ENCODE data around the gene CABP4.
A peak's percentile ranks its signal among the peaks of the same experiment; 100 is the strongest.

Gene CABP4

DNA sequence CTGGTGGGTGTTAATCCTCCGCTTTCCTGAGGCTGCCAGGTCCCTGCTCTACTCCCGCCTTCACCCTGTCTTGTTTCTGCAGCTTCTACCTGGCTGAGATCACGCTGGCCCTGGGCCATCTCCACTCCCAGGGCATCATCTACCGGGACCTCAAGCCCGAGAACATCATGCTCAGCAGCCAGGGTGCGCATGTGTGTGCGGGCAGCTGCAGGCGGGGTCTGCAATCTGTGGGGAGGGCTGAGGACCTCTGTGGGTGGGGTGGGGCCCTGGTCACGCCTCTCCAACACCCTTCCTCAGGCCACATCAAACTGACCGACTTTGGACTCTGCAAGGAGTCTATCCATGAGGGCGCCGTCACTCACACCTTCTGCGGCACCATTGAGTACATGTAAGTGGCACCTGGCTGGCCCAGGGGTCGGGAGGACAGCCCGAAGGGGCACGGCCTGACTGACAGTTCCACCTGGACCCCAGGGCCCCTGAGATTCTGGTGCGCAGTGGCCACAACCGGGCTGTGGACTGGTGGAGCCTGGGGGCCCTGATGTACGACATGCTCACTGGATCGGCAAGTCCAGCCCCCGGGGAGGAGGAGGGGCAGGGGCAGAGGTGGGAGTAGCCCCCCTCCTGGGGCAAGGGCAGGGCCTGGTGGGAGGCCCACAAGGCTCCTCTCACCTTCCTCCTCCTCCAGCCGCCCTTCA is 22.4 kb upstream of the CABP4 start:
- H3K27ac ChIP-seq (ENCODE audit: low read length): no peak overlapping the region
- H3K9ac ChIP-seq (ENCODE audit: low read length): no peak overlapping the region
- peaks cover 22% of the 10 kb centered on the region for H3K36me3 ChIP-seq (ENCODE audit: control insufficient read depth, low read depth, low read length)

DNA sequence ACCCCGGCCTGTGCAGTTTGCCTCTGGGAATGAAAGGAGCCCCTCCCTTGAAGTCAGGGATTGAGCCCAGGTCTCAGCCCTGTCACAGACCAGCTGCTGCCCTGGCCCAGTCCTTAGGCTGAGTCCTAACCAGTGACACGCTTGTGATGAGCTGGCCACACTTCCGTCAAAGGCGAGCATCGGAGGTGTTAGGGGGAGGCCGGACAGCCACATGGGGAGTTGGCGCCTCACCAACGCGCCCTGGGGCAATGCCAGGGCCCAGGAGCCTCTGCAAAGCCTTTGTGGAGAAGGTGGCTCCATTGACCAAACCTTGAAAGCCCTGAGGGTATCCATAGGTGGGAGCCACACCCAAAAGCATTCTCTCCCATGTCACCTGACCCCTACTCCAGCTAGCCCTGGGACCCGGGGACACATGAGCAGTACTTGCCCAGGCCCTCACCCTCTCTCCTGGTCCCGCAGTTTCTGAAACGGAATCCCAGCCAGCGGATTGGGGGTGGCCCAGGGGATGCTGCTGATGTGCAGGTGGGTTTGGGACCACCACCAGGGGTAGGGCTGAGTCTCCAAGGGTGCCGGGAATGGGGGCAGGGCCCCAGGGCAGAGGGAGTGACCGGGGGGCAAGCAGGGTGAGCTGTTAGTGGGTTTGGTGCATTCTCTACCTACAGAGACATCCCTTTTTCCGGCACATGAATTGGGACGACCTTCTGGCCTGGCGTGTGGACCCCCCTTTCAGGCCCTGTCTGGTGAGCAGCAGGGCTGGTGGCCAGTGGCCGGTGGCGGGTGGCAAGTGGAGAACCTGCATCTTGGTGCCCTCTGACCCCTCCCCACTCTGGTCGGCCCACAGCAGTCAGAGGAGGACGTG is 21.4 kb upstream of the CABP4 start:
- Histone ChIP-seq H3K4me3 (ENCODE audit: low read length) (no peak overlapping the region), H3K27me3 (ENCODE audit: control insufficient read depth, insufficient read depth, low read length) (no peaks in the 10 kb centered on the region), H3K9me3 (ENCODE audit: control insufficient read depth, low read depth, low read length) (no peaks in the 10 kb centered on the region), H3K36me3 (ENCODE audit: control insufficient read depth, low read depth, low read length) (peaks cover 24% of the 10 kb centered on the region), H3K4me1 (ENCODE audit: control insufficient read depth, low read depth, low read length) (no peaks in the 10 kb centered on the region), H3K27ac (ENCODE audit: low read length) (no peak overlapping the region), H3K9ac (ENCODE audit: low read length) (no peak overlapping the region)

More for the DNA sequence above, 22.4 kb upstream of the CABP4 start:
- H3K4me1 ChIP-seq (ENCODE audit: control insufficient read depth, low read depth, low read length): no peaks in the 10 kb centered on the region
- H3K9me3 ChIP-seq (ENCODE audit: control insufficient read depth, low read depth, low read length): no peaks in the 10 kb centered on the region
- no peaks in the 10 kb centered on the region for H3K27me3 ChIP-seq (ENCODE audit: control insufficient read depth, insufficient read depth, low read length)
- H3K4me3 ChIP-seq (ENCODE audit: low read length): no peak overlapping the region

DNA sequence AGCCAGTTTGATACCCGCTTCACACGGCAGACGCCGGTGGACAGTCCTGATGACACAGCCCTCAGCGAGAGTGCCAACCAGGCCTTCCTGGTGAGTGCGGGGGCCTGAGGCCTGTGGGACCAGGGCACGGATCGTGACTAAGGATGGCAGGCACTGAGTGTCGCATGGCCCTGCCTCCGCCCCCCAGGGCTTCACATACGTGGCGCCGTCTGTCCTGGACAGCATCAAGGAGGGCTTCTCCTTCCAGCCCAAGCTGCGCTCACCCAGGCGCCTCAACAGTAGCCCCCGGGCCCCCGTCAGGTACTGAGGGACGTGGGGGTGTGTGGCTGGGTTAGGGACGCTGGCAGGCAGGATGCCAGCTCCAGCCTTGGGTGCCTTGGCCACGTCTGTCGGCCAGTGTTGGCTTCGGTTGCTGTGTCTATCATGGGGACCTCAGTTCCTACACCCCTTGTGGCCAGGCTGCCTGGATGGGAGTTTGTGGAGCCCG is 20.7 kb upstream of the CABP4 start:
- Histone ChIP-seq H3K4me1 (ENCODE audit: control insufficient read depth, low read depth, low read length) (no peaks in the 10 kb centered on the region), H3K27ac (ENCODE audit: low read length) (no peak overlapping the region), H3K27me3 (ENCODE audit: control insufficient read depth, insufficient read depth, low read length) (no peaks in the 10 kb centered on the region), H3K9ac (ENCODE audit: low read length) (no peak overlapping the region), H3K9me3 (ENCODE audit: control insufficient read depth, low read depth, low read length) (no peaks in the 10 kb centered on the region), H3K4me3 (ENCODE audit: low read length) (no peak overlapping the region), H3K36me3 (ENCODE audit: control insufficient read depth, low read depth, low read length) (peaks cover 24% of the 10 kb centered on the region)

DNA sequence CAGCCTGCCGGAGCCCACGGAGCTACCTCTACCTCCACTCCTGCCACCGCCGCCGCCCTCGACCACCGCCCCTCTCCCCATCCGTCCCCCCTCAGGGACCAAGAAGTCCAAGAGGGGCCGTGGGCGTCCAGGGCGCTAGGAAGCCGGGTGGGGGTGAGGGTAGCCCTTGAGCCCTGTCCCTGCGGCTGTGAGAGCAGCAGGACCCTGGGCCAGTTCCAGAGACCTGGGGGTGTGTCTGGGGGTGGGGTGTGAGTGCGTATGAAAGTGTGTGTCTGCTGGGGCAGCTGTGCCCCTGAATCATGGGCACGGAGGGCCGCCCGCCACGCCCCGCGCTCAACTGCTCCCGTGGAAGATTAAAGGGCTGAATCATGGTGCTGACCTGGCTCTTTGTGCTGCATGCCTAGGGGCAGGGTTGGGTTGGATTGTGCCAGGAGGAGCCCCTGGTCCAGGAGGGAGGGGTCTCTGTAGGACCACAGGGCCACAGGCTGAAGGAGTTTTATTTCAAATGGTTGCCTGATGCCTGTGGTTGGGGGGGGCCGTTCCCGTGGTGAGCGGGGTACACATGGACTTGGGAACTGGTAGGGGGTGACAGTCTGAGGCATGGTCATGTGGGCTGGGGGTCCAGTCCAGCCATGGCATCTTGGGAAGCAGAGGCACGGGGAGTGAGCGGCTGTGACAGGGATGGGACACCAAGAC is 20.0 kb upstream of the CABP4 start:
- Histone ChIP-seq H3K36me3 (ENCODE audit: control insufficient read depth, low read depth, low read length) (peaks cover 24% of the 10 kb centered on the region), H3K4me3 (ENCODE audit: low read length) (no peak overlapping the region), H3K9ac (ENCODE audit: low read length) (no peak overlapping the region), H3K27me3 (ENCODE audit: control insufficient read depth, insufficient read depth, low read length) (no peaks in the 10 kb centered on the region), H3K9me3 (ENCODE audit: control insufficient read depth, low read depth, low read length) (no peaks in the 10 kb centered on the region), H3K27ac (ENCODE audit: low read length) (no peak overlapping the region), H3K4me1 (ENCODE audit: control insufficient read depth, low read depth, low read length) (no peaks in the 10 kb centered on the region)

DNA sequence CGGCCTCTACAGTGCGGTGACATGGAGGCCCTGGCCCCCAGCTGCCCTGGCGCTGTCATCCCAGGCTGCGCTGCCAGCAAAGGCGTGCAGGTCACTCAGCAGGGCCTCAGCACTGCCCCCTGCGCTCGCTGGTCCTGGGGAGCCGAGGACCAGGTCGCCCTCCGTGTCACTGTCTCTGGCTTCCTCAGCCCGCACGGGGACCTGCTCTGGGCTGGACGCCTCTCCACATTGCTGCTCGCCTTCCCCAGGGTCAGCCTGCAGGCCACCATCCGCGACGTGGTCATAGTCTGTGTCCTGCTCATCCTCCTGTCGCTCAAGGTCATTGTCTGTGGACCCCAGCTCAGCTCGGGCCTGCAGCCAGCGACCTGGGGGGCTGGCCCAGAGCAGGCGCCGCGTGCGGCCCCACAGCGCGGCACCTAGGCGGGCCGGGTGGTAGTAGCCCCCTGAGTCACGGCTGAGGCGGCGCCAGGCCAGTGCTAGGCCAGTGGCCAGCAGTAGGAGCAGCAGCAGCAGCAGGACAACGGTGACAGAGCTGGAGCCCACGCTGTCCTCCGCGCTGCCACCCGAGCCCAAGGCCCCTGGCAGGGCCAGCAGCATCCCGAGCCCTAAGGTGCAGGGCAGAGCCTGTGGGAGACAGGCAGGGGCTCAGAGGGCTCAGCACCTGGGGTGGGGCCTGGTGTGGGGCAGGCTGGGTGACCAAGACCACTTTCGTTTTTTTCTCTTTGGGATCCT is 19.3 kb upstream of the CABP4 start:
- no peak overlapping the region for H3K4me3 ChIP-seq (ENCODE audit: low read length)
- no peak overlapping the region for H3K9ac ChIP-seq (ENCODE audit: low read length)
- H3K9me3 ChIP-seq (ENCODE audit: control insufficient read depth, low read depth, low read length): no peaks in the 10 kb centered on the region
- H3K4me1 ChIP-seq (ENCODE audit: control insufficient read depth, low read depth, low read length): no peaks in the 10 kb centered on the region
- peaks cover 30% of the 10 kb centered on the region for H3K36me3 ChIP-seq (ENCODE audit: control insufficient read depth, low read depth, low read length)
- H3K27ac ChIP-seq (ENCODE audit: low read length): no peak overlapping the region
- no peaks in the 10 kb centered on the region for H3K27me3 ChIP-seq (ENCODE audit: control insufficient read depth, insufficient read depth, low read length)

DNA sequence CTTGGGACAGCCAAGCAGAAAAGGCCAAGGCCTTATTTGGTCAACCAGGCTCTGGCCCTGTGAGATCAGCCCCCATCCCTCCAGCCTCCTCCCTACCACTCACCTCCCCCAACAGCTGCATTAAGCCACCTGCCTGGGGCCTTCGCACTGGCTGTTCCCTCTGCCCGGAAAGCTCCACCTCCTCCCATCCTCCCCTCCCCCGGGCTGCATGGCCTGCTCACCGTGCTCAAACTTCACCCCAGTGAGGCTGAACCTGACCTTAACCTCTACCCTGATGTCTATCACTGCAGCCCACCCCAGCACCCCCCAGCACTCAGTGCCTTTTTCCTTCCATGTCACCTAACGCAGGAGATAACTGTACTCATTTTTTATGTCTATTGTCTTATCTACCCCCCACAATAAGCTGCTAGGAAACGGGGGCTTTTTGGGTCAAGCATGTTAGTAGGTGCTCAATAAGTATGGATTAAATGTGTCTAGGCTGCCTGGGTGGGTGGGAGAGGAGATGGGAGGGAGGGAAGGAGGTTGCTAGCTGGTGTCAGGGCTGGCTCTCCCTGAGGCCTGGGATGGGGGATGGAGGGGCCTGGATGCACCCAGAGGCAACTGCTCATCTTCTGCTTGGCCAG is 18.6 kb upstream of the CABP4 start:
- Histone ChIP-seq H3K4me1 (ENCODE audit: control insufficient read depth, low read depth, low read length) (no peaks in the 10 kb centered on the region), H3K9me3 (ENCODE audit: control insufficient read depth, low read depth, low read length) (no peaks in the 10 kb centered on the region), H3K4me3 (ENCODE audit: low read length) (no peak overlapping the region), H3K27me3 (ENCODE audit: control insufficient read depth, insufficient read depth, low read length) (no peaks in the 10 kb centered on the region), H3K27ac (ENCODE audit: low read length) (peak overlapping the region; percentile 30), H3K36me3 (ENCODE audit: control insufficient read depth, low read depth, low read length) (peaks cover 30% of the 10 kb centered on the region), H3K9ac (ENCODE audit: low read length) (no peak overlapping the region)

DNA sequence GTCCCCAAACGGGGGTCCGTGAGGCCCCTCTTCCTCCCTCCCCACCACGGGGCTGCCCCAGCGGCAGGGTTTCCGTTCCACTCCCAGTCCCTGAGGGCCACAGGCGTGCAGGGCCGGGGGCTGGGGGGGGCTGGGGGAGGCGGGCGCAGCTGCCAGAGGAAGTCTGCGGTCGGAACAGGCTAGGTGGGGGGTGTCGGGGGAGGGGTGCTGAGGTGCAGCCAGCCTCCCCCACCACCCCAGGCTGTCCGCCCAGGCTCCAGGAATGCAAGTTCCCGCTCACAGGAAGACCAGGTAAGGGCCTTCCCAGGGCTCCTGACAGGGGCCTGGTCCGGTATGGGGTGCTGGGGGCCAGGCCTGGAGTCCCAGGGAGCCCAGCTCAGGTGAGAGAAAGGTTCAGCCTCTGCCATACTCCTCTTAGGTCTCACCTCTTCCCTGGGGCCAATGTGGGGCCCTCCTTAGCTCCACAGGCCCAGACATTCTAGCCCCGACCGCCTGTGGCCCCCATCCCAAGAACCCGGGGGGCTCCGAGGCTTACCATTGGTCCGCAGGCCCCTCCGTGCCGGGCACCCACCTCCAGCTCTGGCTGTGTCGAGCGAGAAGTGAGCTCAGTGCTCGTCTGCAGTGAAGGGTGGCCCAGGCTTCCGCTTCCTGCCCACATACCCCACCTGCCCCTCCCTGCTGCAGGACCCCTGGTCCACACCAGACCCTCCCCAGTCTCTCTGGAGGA is 17.9 kb upstream of the CABP4 start, which contains the start of gene PTPRCAP:
TSS of gene PTPRCAP (minus strand) at position 601 of the 727 bp plus-strand sequence. CDS start at position 538, 63 bp downstream.
- Histone ChIP-seq H3K27ac (ENCODE audit: low read length) (peak within 1 kb of the TSS; percentile 30), H3K9ac (ENCODE audit: low read length) (no peak within 1 kb of the TSS), H3K4me1 (ENCODE audit: control insufficient read depth, low read depth, low read length) (no peaks in the 10 kb centered on the region), H3K9me3 (ENCODE audit: control insufficient read depth, low read depth, low read length) (no peaks in the 10 kb centered on the region), H3K36me3 (ENCODE audit: control insufficient read depth, low read depth, low read length) (peaks cover 30% of the 10 kb centered on the region), H3K27me3 (ENCODE audit: control insufficient read depth, insufficient read depth, low read length) (no peaks in the 10 kb centered on the region), H3K4me3 (ENCODE audit: low read length) (no peak within 1 kb of the TSS)

DNA sequence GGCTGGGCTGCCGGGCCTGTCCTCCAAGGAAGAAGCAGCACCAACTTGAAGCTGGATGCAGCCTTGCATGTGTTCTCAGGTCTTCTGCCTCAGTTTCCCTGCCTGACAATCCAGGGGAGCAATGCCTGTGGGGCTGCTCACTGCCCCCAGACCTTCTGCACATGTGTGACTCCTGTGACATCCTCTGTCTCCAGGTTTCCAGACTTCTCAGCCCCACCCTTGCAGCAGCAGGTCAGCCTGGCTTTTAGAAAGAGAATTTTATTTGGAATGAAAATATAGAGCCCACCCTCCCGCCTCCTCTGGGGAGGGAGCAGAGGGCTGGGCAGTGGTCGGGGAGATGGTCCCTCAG is 17.4 kb upstream of the CABP4 start:
- H3K4me3 ChIP-seq (ENCODE audit: low read length): no peak overlapping the region
- no peak overlapping the region for H3K27ac ChIP-seq (ENCODE audit: low read length)
- H3K36me3 ChIP-seq (ENCODE audit: control insufficient read depth, low read depth, low read length): peaks cover 28% of the 10 kb centered on the region
- no peaks in the 10 kb centered on the region for H3K4me1 ChIP-seq (ENCODE audit: control insufficient read depth, low read depth, low read length)
- H3K9me3 ChIP-seq (ENCODE audit: control insufficient read depth, low read depth, low read length): no peaks in the 10 kb centered on the region
- H3K27me3 ChIP-seq (ENCODE audit: control insufficient read depth, insufficient read depth, low read length): no peaks in the 10 kb centered on the region
- H3K9ac ChIP-seq (ENCODE audit: low read length): no peak overlapping the region

DNA sequence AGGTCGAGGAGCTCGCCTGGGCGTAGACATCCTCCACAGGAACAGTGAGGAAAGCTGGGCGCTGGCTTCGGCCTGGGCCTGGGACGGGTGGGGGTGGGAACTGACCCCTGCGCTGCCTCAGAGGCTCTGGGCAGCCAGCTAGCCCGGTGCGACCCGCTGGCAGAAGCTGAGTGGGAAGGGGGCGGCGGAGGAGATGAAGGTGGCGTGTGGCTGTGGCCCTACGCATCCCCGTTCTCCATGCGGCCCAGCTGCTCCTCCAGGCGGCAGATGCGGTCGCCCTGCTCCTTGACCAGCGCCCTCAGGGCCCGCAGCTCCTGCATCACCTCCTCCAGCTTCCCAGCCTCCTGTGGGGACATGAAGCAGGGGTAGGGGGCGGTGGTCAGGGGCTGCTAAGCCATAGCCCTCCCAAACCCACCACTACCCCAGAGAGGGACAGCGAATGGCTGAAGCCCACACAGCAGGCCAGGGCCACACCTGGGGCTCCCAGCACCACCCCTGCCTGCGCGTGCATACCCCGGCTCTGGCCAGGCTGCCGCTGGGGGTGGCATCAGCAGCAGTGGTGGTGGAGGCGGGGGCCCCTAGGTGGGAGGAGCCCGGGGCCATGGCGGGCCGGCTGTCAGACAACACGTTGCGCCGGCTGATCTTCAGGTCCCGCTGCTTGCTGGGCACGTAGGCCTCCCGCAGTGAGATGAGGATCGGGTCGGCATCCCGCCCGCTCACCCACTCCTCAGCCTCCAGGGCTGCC is 16.8 kb upstream of the CABP4 start:
- Histone ChIP-seq H3K9me3 (ENCODE audit: control insufficient read depth, low read depth, low read length) (no peaks in the 10 kb centered on the region), H3K36me3 (ENCODE audit: control insufficient read depth, low read depth, low read length) (peaks cover 23% of the 10 kb centered on the region), H3K27me3 (ENCODE audit: control insufficient read depth, insufficient read depth, low read length) (no peaks in the 10 kb centered on the region), H3K27ac (ENCODE audit: low read length) (no peak overlapping the region), H3K9ac (ENCODE audit: low read length) (no peak overlapping the region), H3K4me1 (ENCODE audit: control insufficient read depth, low read depth, low read length) (no peaks in the 10 kb centered on the region), H3K4me3 (ENCODE audit: low read length) (no peak overlapping the region)
